Measurements from ENCODE around the gene MAN2A2. TPM values are rescaled to one million over a fixed set of nuclear protein-coding genes. Genes with fewer than 3 reads are reported as not detected.

Gene MAN2A2
- total RNA-seq, 3 donors from 2014 or later, result 38.2 to 58.0 (median 56.9) TPM

DNA sequence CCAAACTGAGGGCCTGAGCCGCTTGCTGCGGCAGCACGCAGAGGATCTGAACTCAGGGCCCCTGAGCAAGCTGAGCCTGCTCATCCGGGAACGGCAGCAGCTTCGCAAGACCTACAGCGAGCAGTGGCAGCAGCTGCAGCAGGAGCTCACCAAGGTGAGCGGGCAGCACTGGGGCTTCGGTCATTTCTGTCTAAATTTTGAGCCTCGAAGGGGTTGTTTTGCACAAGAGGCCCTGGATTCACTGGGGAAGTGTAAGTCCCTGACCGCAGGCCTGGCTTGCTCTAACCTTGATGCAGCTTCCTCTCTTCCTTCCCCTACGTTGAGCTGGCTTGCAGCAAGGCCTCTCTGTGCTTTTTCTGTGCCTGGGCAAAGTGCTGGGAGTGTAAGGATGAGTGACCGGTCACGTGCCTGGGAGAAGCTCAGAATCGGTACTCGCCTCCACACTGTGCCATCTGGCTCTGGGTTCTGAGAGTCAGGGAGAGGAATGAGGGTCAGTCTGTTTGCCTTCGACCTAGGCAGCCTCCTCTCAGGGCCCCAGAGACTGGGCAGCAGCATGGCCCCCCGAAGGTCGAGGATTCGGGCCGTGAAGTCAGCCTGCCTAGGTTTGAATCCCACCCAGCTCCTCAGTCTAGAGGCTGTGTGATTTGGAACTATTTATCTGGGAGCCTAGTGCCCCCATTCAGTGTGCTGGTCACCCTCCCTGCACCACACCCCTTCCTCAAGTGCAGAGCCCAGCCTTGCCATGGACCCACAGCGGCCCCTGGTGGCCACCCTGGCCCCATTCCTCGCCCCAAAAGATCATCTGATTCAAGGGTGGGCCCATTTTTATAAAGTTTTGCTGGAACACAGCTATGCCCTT, 17.4 kb upstream of the MAN2A2 start:
- peak overlapping the region; percentile 52 to 82 (median 62) for H3K4me3 ChIP-seq
- H3K27ac ChIP-seq, result peak overlapping the region; percentile 92 to 98
- intact Hi-C loops (cut with DNase I; ENCODE audit: low total_unique reads), result loop anchor here (1.0 to 5.0 kb wide), 2 partner anchors 16 to 238 kb away; no protein-coding TSS in a partner anchor
- H3K36me3 ChIP-seq, result no peaks in the 10 kb centered on the region
- DNase-seq (ENCODE audit: low spot score in 2 of 2), result peak in 1 of 2 donors; percentile 71
- no peaks in the 10 kb centered on the region for H3K9me3 ChIP-seq
- H3K4me1 ChIP-seq, result peaks cover 11% of the 10 kb centered on the region in 2 donors
- H3K27me3 ChIP-seq, result no peaks in the 10 kb centered on the region
- TF ChIP-seq POLR2AphosphoS5 (IDR thresholded peaks at IDR 0.05) (peak in 2 of 3 donors; percentile 31 to 53), POLR2A (IDR thresholded peaks at IDR 0.05) (no peak)
- TF ChIP-seq, protein P1, sequence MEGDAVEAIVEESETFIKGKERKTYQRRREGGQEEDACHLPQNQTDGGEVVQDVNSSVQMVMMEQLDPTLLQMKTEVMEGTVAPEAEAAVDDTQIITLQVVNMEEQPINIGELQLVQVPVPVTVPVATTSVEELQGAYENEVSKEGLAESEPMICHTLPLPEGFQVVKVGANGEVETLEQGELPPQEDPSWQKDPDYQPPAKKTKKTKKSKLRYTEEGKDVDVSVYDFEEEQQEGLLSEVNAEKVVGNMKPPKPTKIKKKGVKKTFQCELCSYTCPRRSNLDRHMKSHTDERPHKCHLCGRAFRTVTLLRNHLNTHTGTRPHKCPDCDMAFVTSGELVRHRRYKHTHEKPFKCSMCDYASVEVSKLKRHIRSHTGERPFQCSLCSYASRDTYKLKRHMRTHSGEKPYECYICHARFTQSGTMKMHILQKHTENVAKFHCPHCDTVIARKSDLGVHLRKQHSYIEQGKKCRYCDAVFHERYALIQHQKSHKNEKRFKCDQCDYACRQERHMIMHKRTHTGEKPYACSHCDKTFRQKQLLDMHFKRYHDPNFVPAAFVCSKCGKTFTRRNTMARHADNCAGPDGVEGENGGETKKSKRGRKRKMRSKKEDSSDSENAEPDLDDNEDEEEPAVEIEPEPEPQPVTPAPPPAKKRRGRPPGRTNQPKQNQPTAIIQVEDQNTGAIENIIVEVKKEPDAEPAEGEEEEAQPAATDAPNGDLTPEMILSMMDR (IDR thresholded peaks at IDR 0.05), result peak; percentile 82 to 98 (median 96)

DNA sequence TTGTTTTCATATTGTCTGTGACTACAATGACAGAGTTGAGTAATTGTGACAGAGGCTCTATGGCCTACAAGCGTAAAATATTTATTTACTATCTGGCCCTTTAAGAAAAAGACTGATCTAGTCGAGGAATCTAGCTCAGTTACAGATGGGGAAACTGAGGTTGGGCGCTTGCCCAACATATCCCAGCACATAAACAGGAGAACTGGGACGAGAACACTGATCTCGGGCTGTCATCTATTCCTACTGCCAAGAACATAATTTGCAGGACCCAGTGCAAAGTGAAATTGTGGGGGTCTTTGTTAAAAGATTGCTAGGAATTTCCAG, 16.8 kb upstream of the MAN2A2 start:
- no peaks in the 10 kb centered on the region for H3K9me3 ChIP-seq
- H3K4me1 ChIP-seq, result peaks cover 11% of the 10 kb centered on the region in 2 donors
- DNase-seq (ENCODE audit: low spot score in 2 of 2), result no peak
- H3K36me3 ChIP-seq, result no peaks in the 10 kb centered on the region
- peak overlapping the region; percentile 92 to 98 for H3K27ac ChIP-seq
- TF ChIP-seq, protein P1 (IDR thresholded peaks at IDR 0.05), result no peak
- TF ChIP-seq POLR2A (IDR thresholded peaks at IDR 0.05) (no peak), POLR2AphosphoS5 (IDR thresholded peaks at IDR 0.05) (no peak)
- peak overlapping the region in 1 of 3 donors; percentile 62 for H3K4me3 ChIP-seq
- H3K27me3 ChIP-seq, result no peaks in the 10 kb centered on the region
- intact Hi-C loops (cut with DNase I; ENCODE audit: low total_unique reads), result loop anchor here (5.0 kb wide), 1 partner anchor 239 kb away; no protein-coding TSS in a partner anchor

DNA sequence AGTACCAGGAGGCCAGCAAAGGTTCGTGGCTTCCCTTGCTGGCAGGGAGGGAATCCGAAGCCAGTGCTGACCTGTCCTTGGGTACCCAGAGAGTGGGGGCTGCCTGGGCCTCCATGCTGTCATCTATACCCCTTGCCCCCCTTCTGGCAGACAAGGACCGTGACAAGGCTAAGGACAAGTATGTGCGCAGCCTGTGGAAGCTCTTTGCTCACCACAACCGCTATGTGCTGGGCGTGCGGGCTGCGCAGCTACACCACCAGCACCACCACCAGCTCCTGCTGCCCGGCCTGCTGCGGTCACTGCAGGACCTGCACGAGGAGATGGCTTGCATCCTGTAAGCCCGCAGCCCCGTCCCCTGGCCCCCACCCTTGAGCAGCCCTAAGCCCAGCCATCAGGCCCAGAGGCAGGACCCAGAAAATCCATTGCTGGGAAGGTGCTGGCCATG, 16.0 kb upstream of the MAN2A2 start:
- Histone ChIP-seq H3K27ac (no peak overlapping the region), H3K27me3 (no peaks in the 10 kb centered on the region), H3K9me3 (no peaks in the 10 kb centered on the region), H3K36me3 (no peaks in the 10 kb centered on the region), H3K4me3 (no peak overlapping the region), H3K4me1 (peaks cover 11% of the 10 kb centered on the region in 2 donors)
- intact Hi-C loops (cut with DNase I; ENCODE audit: low total_unique reads), result loop anchor here (5.0 kb wide), 1 partner anchor 240 kb away; no protein-coding TSS in a partner anchor
- TF ChIP-seq POLR2AphosphoS5 (IDR thresholded peaks at IDR 0.05) (no peak), POLR2A (IDR thresholded peaks at IDR 0.05) (no peak)
- TF ChIP-seq, protein P1 (IDR thresholded peaks at IDR 0.05), result no peak
- DNase-seq (ENCODE audit: low spot score in 2 of 2), result no peak

DNA sequence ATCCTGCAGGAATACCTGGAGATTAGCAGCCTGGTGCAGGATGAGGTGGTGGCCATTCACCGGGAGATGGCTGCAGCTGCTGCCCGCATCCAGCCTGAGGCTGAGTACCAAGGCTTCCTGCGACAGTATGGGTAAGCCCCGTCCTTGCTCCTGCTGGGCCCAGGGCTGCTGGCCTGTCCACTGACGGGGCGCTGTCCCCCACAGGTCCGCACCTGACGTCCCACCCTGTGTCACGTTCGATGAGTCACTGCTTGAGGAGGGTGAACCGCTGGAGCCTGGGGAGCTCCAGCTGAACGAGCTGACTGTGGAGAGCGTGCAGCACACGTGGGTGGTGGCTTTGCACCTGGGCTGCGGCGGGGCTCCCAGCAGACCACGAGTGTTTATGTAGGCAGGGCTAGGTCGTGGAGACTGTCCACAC, 13.8 kb upstream of the MAN2A2 start:
- Histone ChIP-seq H3K36me3 (no peaks in the 10 kb centered on the region), H3K27me3 (no peaks in the 10 kb centered on the region), H3K27ac (no peak overlapping the region), H3K4me1 (peaks cover 6 to 11% of the 10 kb centered on the region in 2 donors), H3K4me3 (no peak overlapping the region), H3K9me3 (no peaks in the 10 kb centered on the region)
- TF ChIP-seq POLR2A (IDR thresholded peaks at IDR 0.05), result no peak
- TF ChIP-seq, protein P1 (IDR thresholded peaks at IDR 0.05), result no peak
- no peak for TF ChIP-seq POLR2AphosphoS5 (IDR thresholded peaks at IDR 0.05)
- intact Hi-C loops (cut with DNase I; ENCODE audit: low total_unique reads), result loop anchor here (2.0 to 5.0 kb wide), 2 partner anchors 242 to 463 kb away; no protein-coding TSS in a partner anchor
- no peak for DNase-seq (ENCODE audit: low spot score in 2 of 2)
